ENCODE measurements around the gene TNFSF10.

TNFSF10 gene

DNA sequence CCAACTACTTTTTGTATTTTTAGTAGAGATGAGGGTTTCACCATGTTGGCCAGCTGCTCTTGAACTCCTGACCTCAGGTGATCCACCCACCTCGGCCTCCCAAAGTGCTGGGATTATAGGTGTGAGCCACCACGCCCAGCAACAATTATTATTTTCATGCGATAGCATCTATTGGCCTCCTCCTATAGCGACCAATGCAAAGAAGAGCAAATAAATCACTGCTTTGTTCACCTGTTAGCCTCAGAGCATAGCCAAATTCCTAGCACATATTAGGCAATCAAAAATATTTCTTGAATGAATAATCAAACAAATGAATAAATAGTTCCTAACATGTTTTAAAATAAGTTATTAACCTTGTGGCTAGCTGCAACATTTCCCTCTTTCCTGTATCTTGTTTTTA lies 36.8 kb upstream of the TNFSF10 start:
- Histone ChIP-seq H2BK12ac (ENCODE audit: low read length) (no peak overlapping the region), H3K23ac (ENCODE audit: low read length) (no peak overlapping the region), H4K91ac (ENCODE audit: low read depth, low read length) (no peak overlapping the region), H2BK5ac (ENCODE audit: low read depth, low read length, poor library complexity) (no peak overlapping the region), H3K4ac (ENCODE audit: low read depth, low read length) (no peak overlapping the region), H2AFZ (ENCODE audit: insufficient read depth, low read length, poor library complexity) (no peak overlapping the region), H3K36me3 (ENCODE audit: control insufficient read depth in 1 of 2, insufficient read depth in 2 of 2, low read length in 2 of 2) (no peaks in the 10 kb centered on the region), H3K4me2 (ENCODE audit: low read length) (no peak overlapping the region), H2BK120ac (ENCODE audit: insufficient read depth, low read length, poor library complexity) (no peak overlapping the region), H3K79me1 (ENCODE audit: low read length) (no peaks in the 10 kb centered on the region), H3K27me3 (ENCODE audit: insufficient read depth, low read length) (no peaks in the 10 kb centered on the region), H3K4me3 (ENCODE audit: low read depth, low read length) (no peak overlapping the region), H2AK5ac (ENCODE audit: low read length) (no peak overlapping the region), H3K14ac (ENCODE audit: low read length) (no peak overlapping the region), H3K4me1 (ENCODE audit: control insufficient read depth in 1 of 2, insufficient read depth in 2 of 2, low read length in 2 of 2) (no peaks in the 10 kb centered on the region), H3K9ac (ENCODE audit: low read length) (no peak overlapping the region), H3K18ac (ENCODE audit: low read length) (no peak overlapping the region), H4K12ac (ENCODE audit: low read depth, low read length) (no peak overlapping the region), H3K27ac (ENCODE audit: low read depth, low read length) (no peak overlapping the region), H4K8ac (ENCODE audit: low read depth, low read length) (no peak overlapping the region), H3K79me2 (ENCODE audit: control insufficient read depth, insufficient read depth, low read length, poor library complexity) (no peaks in the 10 kb centered on the region), H3K9me3 (ENCODE audit: insufficient read depth, low read depth, low read length) (no peaks in the 10 kb centered on the region)
- DNase-seq = peak; percentile 15 to 89
- WGBS (ENCODE audit: extremely low coverage, insufficient coverage, insufficient read length) = no CpG with 5 or more reads among the region's 4 CpGs

DNA sequence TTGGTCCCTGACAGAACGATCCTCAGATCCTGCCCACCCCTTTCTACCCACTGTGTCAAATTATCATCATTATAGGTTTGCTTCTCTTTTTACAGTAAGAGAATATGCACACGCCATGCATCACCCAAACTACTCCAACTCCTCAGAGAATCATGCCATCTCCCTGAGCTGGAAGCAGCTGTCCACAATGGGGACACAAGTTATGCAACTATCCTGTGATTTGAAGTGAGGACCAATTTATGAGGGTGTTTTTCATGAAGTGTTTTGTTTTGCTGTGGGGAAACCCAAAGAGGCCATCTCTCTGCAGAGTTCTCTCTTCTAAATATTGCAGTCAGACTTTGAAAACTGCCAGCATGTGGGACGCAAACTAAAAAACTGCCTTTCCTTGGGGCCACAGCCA lies 35.8 kb upstream of the TNFSF10 start:
- H2BK12ac ChIP-seq (ENCODE audit: low read length) = no peak overlapping the region
- H3K4ac ChIP-seq (ENCODE audit: low read depth, low read length) = no peak overlapping the region
- H3K18ac ChIP-seq (ENCODE audit: low read length) = no peak overlapping the region
- H2BK5ac ChIP-seq (ENCODE audit: low read depth, low read length, poor library complexity) = no peak overlapping the region
- no peaks in the 10 kb centered on the region for H3K27me3 ChIP-seq (ENCODE audit: insufficient read depth, low read length)
- WGBS (ENCODE audit: extremely low coverage, insufficient coverage, insufficient read length) = no CpG with 5 or more reads among the region's 3 CpGs
- no peak overlapping the region for H4K8ac ChIP-seq (ENCODE audit: low read depth, low read length)
- H3K79me2 ChIP-seq (ENCODE audit: control insufficient read depth, insufficient read depth, low read length, poor library complexity) = no peaks in the 10 kb centered on the region
- no peak overlapping the region for H3K27ac ChIP-seq (ENCODE audit: low read depth, low read length)
- H3K4me3 ChIP-seq (ENCODE audit: low read depth, low read length) = no peak overlapping the region
- H3K4me1 ChIP-seq (ENCODE audit: control insufficient read depth in 1 of 2, insufficient read depth in 2 of 2, low read length in 2 of 2) = no peaks in the 10 kb centered on the region
- no peaks in the 10 kb centered on the region for H3K9me3 ChIP-seq (ENCODE audit: insufficient read depth, low read depth, low read length)
- no peak for DNase-seq
- no peak overlapping the region for H4K91ac ChIP-seq (ENCODE audit: low read depth, low read length)
- no peaks in the 10 kb centered on the region for H3K36me3 ChIP-seq (ENCODE audit: control insufficient read depth in 1 of 2, insufficient read depth in 2 of 2, low read length in 2 of 2)
- no peak overlapping the region for H3K23ac ChIP-seq (ENCODE audit: low read length)
- H3K9ac ChIP-seq (ENCODE audit: low read length) = no peak overlapping the region
- no peak overlapping the region for H3K4me2 ChIP-seq (ENCODE audit: low read length)
- H3K79me1 ChIP-seq (ENCODE audit: low read length) = no peaks in the 10 kb centered on the region
- no peak overlapping the region for H2BK120ac ChIP-seq (ENCODE audit: insufficient read depth, low read length, poor library complexity)
- no peak overlapping the region for H3K14ac ChIP-seq (ENCODE audit: low read length)
- no peak overlapping the region for H2AK5ac ChIP-seq (ENCODE audit: low read length)
- H4K12ac ChIP-seq (ENCODE audit: low read depth, low read length) = no peak overlapping the region
- no peak overlapping the region for H2AFZ ChIP-seq (ENCODE audit: insufficient read depth, low read length, poor library complexity)

DNA sequence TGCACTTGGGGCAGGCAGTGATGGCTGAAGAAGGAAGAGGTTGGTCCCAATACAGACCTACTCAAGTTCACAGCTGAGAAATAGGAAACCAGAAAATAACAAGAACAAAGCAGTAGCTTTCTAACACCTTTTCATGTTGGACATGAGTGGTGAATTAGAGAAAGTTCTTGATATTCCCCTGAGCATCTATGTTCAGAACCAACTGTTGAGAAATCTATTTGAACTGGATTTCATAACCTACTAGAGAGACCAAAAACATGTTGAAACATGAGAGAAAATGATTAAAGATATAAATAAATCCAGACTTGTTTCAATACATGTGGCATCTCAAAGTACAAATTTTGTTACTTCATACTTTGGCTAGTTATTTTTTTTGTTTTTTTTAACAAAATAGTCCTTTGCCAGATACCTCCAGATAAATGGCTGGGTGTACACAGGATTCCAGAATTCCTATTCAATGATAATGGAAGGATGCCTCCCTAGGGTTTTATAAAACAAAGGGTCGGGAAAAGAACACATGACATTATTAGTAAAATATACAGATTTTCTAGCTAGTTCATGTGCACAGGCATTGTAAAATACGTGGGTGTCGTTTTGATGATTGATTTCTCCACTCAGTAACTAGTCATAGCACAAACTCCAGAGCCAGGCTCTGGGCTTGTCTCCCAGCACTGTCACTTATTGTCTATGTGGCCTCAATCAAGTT lies 34.4 kb upstream of the TNFSF10 start:
- WGBS (ENCODE audit: extremely low coverage, insufficient coverage, insufficient read length) = no CpG with 5 or more reads among the region's 3 CpGs

DNA sequence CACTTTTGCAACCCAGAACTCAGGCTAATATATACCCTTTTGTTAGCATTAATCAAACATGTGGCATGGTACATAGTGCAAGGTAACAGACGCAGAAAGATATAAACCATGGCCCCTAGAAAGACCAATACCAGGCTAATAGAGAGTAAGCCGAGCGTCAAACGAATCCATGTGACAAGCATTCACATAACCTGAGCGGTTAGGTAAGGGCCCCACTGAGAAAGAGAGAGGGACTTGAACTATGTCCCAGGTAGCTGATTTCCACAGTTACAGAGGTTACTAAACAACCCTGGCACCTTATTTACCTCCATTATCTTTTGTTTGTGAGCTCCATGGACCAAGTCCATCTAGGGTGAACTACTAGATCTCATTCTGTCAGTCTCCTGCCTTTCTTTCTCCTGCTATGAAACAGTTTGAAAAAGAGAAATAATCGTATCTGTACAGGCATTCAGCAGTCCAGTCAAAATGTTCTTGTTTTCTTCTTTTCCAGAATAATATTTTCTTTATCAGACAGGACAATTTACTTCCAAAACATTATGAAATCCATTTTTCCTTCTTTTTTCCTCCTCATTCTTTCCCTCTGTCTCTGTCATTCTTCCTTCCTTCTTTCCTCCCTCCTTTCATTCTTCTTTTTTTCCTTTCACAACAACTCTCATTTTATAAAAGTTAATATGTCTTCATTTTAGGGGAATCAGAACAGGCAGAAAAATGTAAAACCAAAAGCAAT lies 30.5 kb upstream of the TNFSF10 start:
- no peaks in the 10 kb centered on the region for H3K79me1 ChIP-seq (ENCODE audit: low read length)

More for the DNA sequence above, 34.4 kb upstream of the TNFSF10 start:
- no peaks in the 10 kb centered on the region for H3K36me3 ChIP-seq (ENCODE audit: control insufficient read depth in 1 of 2, insufficient read depth in 2 of 2, low read length in 2 of 2)
- no peaks in the 10 kb centered on the region for H3K79me2 ChIP-seq (ENCODE audit: control insufficient read depth, insufficient read depth, low read length, poor library complexity)
- no peak overlapping the region for H4K12ac ChIP-seq (ENCODE audit: low read depth, low read length)
- H2BK12ac ChIP-seq (ENCODE audit: low read length) = no peak overlapping the region
- H2AFZ ChIP-seq (ENCODE audit: insufficient read depth, low read length, poor library complexity) = no peak overlapping the region
- no peaks in the 10 kb centered on the region for H3K9me3 ChIP-seq (ENCODE audit: insufficient read depth, low read depth, low read length)
- H2BK5ac ChIP-seq (ENCODE audit: low read depth, low read length, poor library complexity) = no peak overlapping the region
- no peak overlapping the region for H3K18ac ChIP-seq (ENCODE audit: low read length)
- no peak overlapping the region for H2AK5ac ChIP-seq (ENCODE audit: low read length)
- H4K91ac ChIP-seq (ENCODE audit: low read depth, low read length) = no peak overlapping the region
- no peak overlapping the region for H3K4me2 ChIP-seq (ENCODE audit: low read length)
- H3K4me3 ChIP-seq (ENCODE audit: low read depth, low read length) = no peak overlapping the region
- no peak overlapping the region for H4K8ac ChIP-seq (ENCODE audit: low read depth, low read length)
- no peak overlapping the region for H2BK120ac ChIP-seq (ENCODE audit: insufficient read depth, low read length, poor library complexity)
- no peak overlapping the region for H3K23ac ChIP-seq (ENCODE audit: low read length)
- H3K14ac ChIP-seq (ENCODE audit: low read length) = no peak overlapping the region
- H3K27me3 ChIP-seq (ENCODE audit: insufficient read depth, low read length) = no peaks in the 10 kb centered on the region
- H3K4me1 ChIP-seq (ENCODE audit: control insufficient read depth in 1 of 2, insufficient read depth in 2 of 2, low read length in 2 of 2) = no peaks in the 10 kb centered on the region
- no peak overlapping the region for H3K4ac ChIP-seq (ENCODE audit: low read depth, low read length)
- H3K79me1 ChIP-seq (ENCODE audit: low read length) = no peaks in the 10 kb centered on the region
- DNase-seq = no peak
- no peak overlapping the region for H3K27ac ChIP-seq (ENCODE audit: low read depth, low read length)
- no peak overlapping the region for H3K9ac ChIP-seq (ENCODE audit: low read length)

More for the DNA sequence above, 30.5 kb upstream of the TNFSF10 start:
- Histone ChIP-seq H3K9ac (ENCODE audit: low read length) (no peak overlapping the region), H2AFZ (ENCODE audit: insufficient read depth, low read length, poor library complexity) (no peak overlapping the region), H2BK120ac (ENCODE audit: insufficient read depth, low read length, poor library complexity) (no peak overlapping the region), H3K9me3 (ENCODE audit: insufficient read depth, low read depth, low read length) (no peaks in the 10 kb centered on the region), H3K4me1 (ENCODE audit: control insufficient read depth in 1 of 2, insufficient read depth in 2 of 2, low read length in 2 of 2) (peaks cover 0 to 4% of the 10 kb centered on the region in 2 experiments), H4K12ac (ENCODE audit: low read depth, low read length) (no peak overlapping the region), H3K4ac (ENCODE audit: low read depth, low read length) (no peak overlapping the region), H4K91ac (ENCODE audit: low read depth, low read length) (no peak overlapping the region), H2BK5ac (ENCODE audit: low read depth, low read length, poor library complexity) (no peak overlapping the region), H3K4me3 (ENCODE audit: low read depth, low read length) (no peak overlapping the region), H3K4me2 (ENCODE audit: low read length) (no peak overlapping the region), H3K79me2 (ENCODE audit: control insufficient read depth, insufficient read depth, low read length, poor library complexity) (no peaks in the 10 kb centered on the region), H4K8ac (ENCODE audit: low read depth, low read length) (no peak overlapping the region), H3K27me3 (ENCODE audit: insufficient read depth, low read length) (no peaks in the 10 kb centered on the region), H3K36me3 (ENCODE audit: control insufficient read depth in 1 of 2, insufficient read depth in 2 of 2, low read length in 2 of 2) (no peaks in the 10 kb centered on the region), H3K18ac (ENCODE audit: low read length) (no peak overlapping the region), H2AK5ac (ENCODE audit: low read length) (no peak overlapping the region), H2BK12ac (ENCODE audit: low read length) (no peak overlapping the region), H3K23ac (ENCODE audit: low read length) (no peak overlapping the region), H3K27ac (ENCODE audit: low read depth, low read length) (no peak overlapping the region), H3K14ac (ENCODE audit: low read length) (no peak overlapping the region)
- WGBS (ENCODE audit: extremely low coverage, insufficient coverage, insufficient read length) = no CpG with 5 or more reads among the region's 6 CpGs
- DNase-seq = peak in 1 of 2 donors; percentile 31

Measured in trophoblast cell (in vitro differentiated cells and primary cell).